ENCODE results near the gene TBL3. TPM values are rescaled to one million over a fixed set of nuclear protein-coding genes. Genes with fewer than 3 reads are reported as not detected.

TBL3 gene
- total and polyA plus RNA-seq, 4 donors, result 12.5 to 24.3 (median 14.2) TPM

- no peak overlapping the region for H3K27ac ChIP-seq (ENCODE audit: low read depth in 1 of 2, low read length in 2 of 2)
- H3K9me3 ChIP-seq (ENCODE audit: control insufficient read depth in 4 of 4, low read length in 3 of 4), result no peaks in the 10 kb centered on the region
- 96% methylated on average over 8 of the region's 8 CpGs for WGBS
- no peak overlapping the region for H3K4me3 ChIP-seq (ENCODE audit: low read depth in 1 of 3, low read length in 3 of 3)
- peaks cover 14 to 41% (median 16%) of the 10 kb centered on the region in 4 donors for H3K36me3 ChIP-seq (ENCODE audit: control insufficient read depth in 4 of 4, insufficient read depth in 3 of 4, low read depth in 1 of 4, low read length in 3 of 4)
- TF ChIP-seq MAX (IDR thresholded peaks at IDR 0.05), result no peak
- TF ChIP-seq NR2F2 (IDR thresholded peaks at IDR 0.05), result no peak
- no peak for TF ChIP-seq RAD21 (IDR thresholded peaks at IDR 0.05)
- TF ChIP-seq CTCF (IDR thresholded peaks at IDR 0.05; ENCODE audit: low read depth, low read length, missing input control), result no peak
- TF ChIP-seq SP1 (IDR thresholded peaks at IDR 0.05), result no peak
- TF ChIP-seq TAF1 (conservative IDR thresholded peaks at IDR 0.05), result no peak
- no peak for TF ChIP-seq RXRA (IDR thresholded peaks at IDR 0.05)
- peaks cover 7 to 27% (median 13%) of the 10 kb centered on the region in 4 donors for H3K4me1 ChIP-seq (ENCODE audit: control insufficient read depth in 4 of 4, insufficient read depth in 4 of 4, low read length in 3 of 4)
- DNase-seq (ENCODE audit: low spot score), result no peak
- no peak overlapping the region for H3K9ac ChIP-seq (ENCODE audit: low read depth in 1 of 2, low read length in 2 of 2)
- H3K27me3 ChIP-seq (ENCODE audit: control insufficient read depth in 4 of 4, insufficient read depth in 4 of 4, low read length in 3 of 4), result no peaks in the 10 kb centered on the region
Measured at GRCh38 chr16:1976216-1976520, 4.3 kb downstream of the TBL3 start.

- Histone ChIP-seq H3K9me3 (ENCODE audit: control insufficient read depth in 4 of 4, low read length in 3 of 4) (no peaks in the 10 kb centered on the region), H3K9ac (ENCODE audit: low read depth in 1 of 2, low read length in 2 of 2) (no peak overlapping the region), H3K36me3 (ENCODE audit: control insufficient read depth in 4 of 4, insufficient read depth in 3 of 4, low read depth in 1 of 4, low read length in 3 of 4) (peaks cover 14 to 41% (median 16%) of the 10 kb centered on the region in 4 donors), H3K4me3 (ENCODE audit: low read depth in 1 of 3, low read length in 3 of 3) (no peak overlapping the region), H3K4me1 (ENCODE audit: control insufficient read depth in 4 of 4, insufficient read depth in 4 of 4, low read length in 3 of 4) (peaks cover 7 to 26% (median 11%) of the 10 kb centered on the region in 4 donors), H3K27ac (ENCODE audit: low read depth in 1 of 2, low read length in 2 of 2) (no peak overlapping the region), H3K27me3 (ENCODE audit: control insufficient read depth in 4 of 4, insufficient read depth in 4 of 4, low read length in 3 of 4) (no peaks in the 10 kb centered on the region)
- 94% methylated on average over 33 of the region's 33 CpGs for WGBS
- no peak for DNase-seq (ENCODE audit: low spot score)
- no peak for TF ChIP-seq FOXA1 (IDR thresholded peaks at IDR 0.05)
- no peak for TF ChIP-seq YY1 (IDR thresholded peaks at IDR 0.05)
- TF ChIP-seq MAX (IDR thresholded peaks at IDR 0.05), result no peak
- no peak for TF ChIP-seq GABPA (IDR thresholded peaks at IDR 0.05 in 1 of 2, conservative IDR thresholded peaks at IDR 0.05 in 1 of 2)
- no peak for TF ChIP-seq ATF3 (IDR thresholded peaks at IDR 0.05)
- TF ChIP-seq JUND (IDR thresholded peaks at IDR 0.05), result no peak
- TF ChIP-seq REST (IDR thresholded peaks at IDR 0.05), result no peak
- no peak for TF ChIP-seq ZBTB33 (IDR thresholded peaks at IDR 0.05)
- no peak for TF ChIP-seq SP1 (IDR thresholded peaks at IDR 0.05)
- TF ChIP-seq RAD21 (IDR thresholded peaks at IDR 0.05), result no peak
- TF ChIP-seq TAF1 (conservative IDR thresholded peaks at IDR 0.05), result no peak
Measured at GRCh38 chr16:1976951-1977874, 5.4 kb downstream of the TBL3 start.
